ENCODE results near the gene MED13L.

GRCh38 chr12:116319898-116320621 is 42.6 kb upstream of the MED13L start:
- no peak for TF ChIP-seq CTCF (IDR thresholded peaks at IDR 0.05)
- no peak for TF ChIP-seq POLR2A (IDR thresholded peaks at IDR 0.05)

All from heart left ventricle (tissue), 13 donors.